ENCODE results near the gene NFATC2.
A peak's percentile ranks its signal among the peaks of the same experiment; 100 is the strongest.

The NFATC2 gene

DNA sequence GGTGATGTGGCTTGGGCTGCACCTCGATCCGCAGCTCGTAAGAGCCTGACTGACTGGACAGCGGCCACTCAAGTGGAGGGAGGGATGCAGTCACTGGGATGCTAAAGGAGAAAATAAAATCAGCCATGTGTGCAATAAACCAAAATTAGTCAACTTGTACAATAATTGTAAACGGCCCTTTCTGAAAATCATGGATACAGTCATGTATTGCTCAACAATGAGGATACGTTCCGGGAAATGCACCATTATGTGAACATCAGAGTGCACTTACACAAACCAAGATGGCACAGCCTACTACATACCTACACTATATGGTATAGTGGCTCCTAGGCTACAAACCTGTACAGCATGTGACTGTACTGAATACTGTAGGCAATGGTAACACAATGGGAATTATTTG, 25.7 kb downstream of the NFATC2 start:
- no peak overlapping the region for H3K4me3 ChIP-seq (ENCODE audit: low read depth, low read length, poor library complexity, severe bottlenecking)
- H3K4me2 ChIP-seq (ENCODE audit: low read length), result no peak overlapping the region
- no peak for TF ChIP-seq EZH2 (IDR thresholded peaks at IDR 0.05; ENCODE audit: borderline replicate concordance, low read length)
- TF ChIP-seq, protein P1, sequence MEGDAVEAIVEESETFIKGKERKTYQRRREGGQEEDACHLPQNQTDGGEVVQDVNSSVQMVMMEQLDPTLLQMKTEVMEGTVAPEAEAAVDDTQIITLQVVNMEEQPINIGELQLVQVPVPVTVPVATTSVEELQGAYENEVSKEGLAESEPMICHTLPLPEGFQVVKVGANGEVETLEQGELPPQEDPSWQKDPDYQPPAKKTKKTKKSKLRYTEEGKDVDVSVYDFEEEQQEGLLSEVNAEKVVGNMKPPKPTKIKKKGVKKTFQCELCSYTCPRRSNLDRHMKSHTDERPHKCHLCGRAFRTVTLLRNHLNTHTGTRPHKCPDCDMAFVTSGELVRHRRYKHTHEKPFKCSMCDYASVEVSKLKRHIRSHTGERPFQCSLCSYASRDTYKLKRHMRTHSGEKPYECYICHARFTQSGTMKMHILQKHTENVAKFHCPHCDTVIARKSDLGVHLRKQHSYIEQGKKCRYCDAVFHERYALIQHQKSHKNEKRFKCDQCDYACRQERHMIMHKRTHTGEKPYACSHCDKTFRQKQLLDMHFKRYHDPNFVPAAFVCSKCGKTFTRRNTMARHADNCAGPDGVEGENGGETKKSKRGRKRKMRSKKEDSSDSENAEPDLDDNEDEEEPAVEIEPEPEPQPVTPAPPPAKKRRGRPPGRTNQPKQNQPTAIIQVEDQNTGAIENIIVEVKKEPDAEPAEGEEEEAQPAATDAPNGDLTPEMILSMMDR (IDR thresholded peaks at IDR 0.05; ENCODE audit: low read length), result no peak
- no peaks in the 10 kb centered on the region for H3K9me3 ChIP-seq (ENCODE audit: low read length)
- H3K9ac ChIP-seq (ENCODE audit: low read length), result no peak overlapping the region
- H3K27me3 ChIP-seq (ENCODE audit: insufficient read depth, low read length), result no peaks in the 10 kb centered on the region
- peaks cover 14% of the 10 kb centered on the region for H3K4me1 ChIP-seq (ENCODE audit: insufficient read depth, low read length, severe bottlenecking)
- H3K9me2 ChIP-seq (ENCODE audit: low read depth, low read length), result no peaks in the 10 kb centered on the region
- H3F3A ChIP-seq (ENCODE audit: insufficient read depth, low read length), result no peaks in the 10 kb centered on the region
- no peaks in the 10 kb centered on the region for H3K79me2 ChIP-seq (ENCODE audit: insufficient read depth, low read length)
- no peak overlapping the region for H2AFZ ChIP-seq (ENCODE audit: low read length)
- peaks cover 71% of the 10 kb centered on the region for H3K36me3 ChIP-seq (ENCODE audit: insufficient read depth, low read length)
- no peak overlapping the region for H3K27ac ChIP-seq (ENCODE audit: low read depth, low read length, poor library complexity, severe bottlenecking)
- no peaks in the 10 kb centered on the region for H4K20me1 ChIP-seq (ENCODE audit: insufficient read depth, low read length)

DNA sequence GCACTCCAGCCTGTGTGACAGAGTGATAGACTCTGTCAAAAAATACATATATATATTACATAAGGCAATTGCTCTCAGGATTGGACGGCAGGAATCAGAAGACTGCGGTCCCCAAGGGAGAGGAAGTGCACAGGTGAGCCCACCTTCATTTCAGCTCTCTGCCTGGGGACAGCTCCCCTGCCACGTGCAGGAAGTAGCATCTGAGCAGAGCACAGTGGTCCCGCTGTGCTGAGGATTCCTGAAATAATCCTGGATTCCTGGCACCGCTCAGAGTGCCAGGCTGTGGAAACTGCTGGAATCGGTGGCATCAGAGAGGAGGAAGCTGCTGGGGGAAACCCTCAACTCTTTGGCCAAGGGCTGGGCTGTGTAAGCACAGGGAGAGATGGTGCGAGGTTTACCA, 27.7 kb downstream of the NFATC2 start:
- Histone ChIP-seq H4K20me1 (ENCODE audit: insufficient read depth, low read length) (no peaks in the 10 kb centered on the region), H3K9me3 (ENCODE audit: low read length) (no peaks in the 10 kb centered on the region), H3K36me3 (ENCODE audit: insufficient read depth, low read length) (peaks cover 74% of the 10 kb centered on the region), H3K9me2 (ENCODE audit: low read depth, low read length) (no peaks in the 10 kb centered on the region), H3K27ac (ENCODE audit: low read depth, low read length, poor library complexity, severe bottlenecking) (no peak overlapping the region), H3F3A (ENCODE audit: insufficient read depth, low read length) (no peaks in the 10 kb centered on the region), H3K27me3 (ENCODE audit: insufficient read depth, low read length) (no peaks in the 10 kb centered on the region), H3K79me2 (ENCODE audit: insufficient read depth, low read length) (no peaks in the 10 kb centered on the region), H3K4me2 (ENCODE audit: low read length) (no peak overlapping the region), H2AFZ (ENCODE audit: low read length) (no peak overlapping the region), H3K9ac (ENCODE audit: low read length) (no peak overlapping the region), H3K4me1 (ENCODE audit: insufficient read depth, low read length, severe bottlenecking) (peaks cover 13% of the 10 kb centered on the region), H3K4me3 (ENCODE audit: low read depth, low read length, poor library complexity, severe bottlenecking) (no peak overlapping the region)
- TF ChIP-seq EZH2 (IDR thresholded peaks at IDR 0.05; ENCODE audit: borderline replicate concordance, low read length), result no peak

DNA sequence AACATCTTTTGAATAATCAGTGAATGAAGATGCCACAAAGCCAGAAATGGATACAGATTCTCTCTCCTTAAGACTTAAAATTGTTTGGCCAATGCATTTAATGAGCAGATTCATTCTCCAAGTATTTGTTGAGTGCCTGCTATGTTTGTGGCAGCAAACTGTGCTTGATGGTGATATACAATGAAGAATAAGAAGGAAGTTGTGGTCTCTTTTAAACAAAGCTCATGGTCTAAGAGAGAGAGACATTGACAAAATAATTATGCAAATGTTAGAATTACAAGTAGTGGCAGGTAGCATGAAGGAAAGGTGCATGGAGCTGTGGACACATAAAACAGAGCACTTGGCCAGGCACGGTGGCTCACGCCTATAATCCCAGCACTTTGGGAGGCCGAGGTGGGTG, 28.3 kb downstream of the NFATC2 start:
- H3K9me2 ChIP-seq (ENCODE audit: low read depth, low read length), result no peaks in the 10 kb centered on the region
- H3K4me1 ChIP-seq (ENCODE audit: insufficient read depth, low read length, severe bottlenecking), result peaks cover 17% of the 10 kb centered on the region
- H3K79me2 ChIP-seq (ENCODE audit: insufficient read depth, low read length), result no peaks in the 10 kb centered on the region

DNA sequence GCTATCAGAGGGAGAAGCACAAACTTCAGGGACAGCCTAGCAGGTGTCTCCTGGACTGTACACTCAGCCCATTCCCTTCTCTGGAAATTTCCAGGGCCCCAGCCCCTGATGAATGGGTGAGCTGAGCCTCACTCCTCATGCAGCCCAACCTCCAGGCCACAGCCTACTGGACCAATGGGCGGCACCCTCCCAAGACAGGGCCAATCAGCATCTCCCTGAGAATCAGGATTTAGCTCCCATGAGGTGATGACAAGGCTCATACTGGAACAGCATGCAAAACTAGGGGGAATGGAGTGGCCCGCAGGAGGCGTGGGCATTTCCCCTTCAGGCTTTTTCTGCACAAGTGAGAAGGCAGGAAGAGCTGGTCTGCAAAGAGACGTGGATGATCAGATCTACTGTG, 29.0 kb downstream of the NFATC2 start:
- no peak overlapping the region for H3K9ac ChIP-seq (ENCODE audit: low read length)
- H3K9me2 ChIP-seq (ENCODE audit: low read depth, low read length), result no peaks in the 10 kb centered on the region
- no peaks in the 10 kb centered on the region for H3F3A ChIP-seq (ENCODE audit: insufficient read depth, low read length)
- no peaks in the 10 kb centered on the region for H3K27me3 ChIP-seq (ENCODE audit: insufficient read depth, low read length)
- no peaks in the 10 kb centered on the region for H3K79me2 ChIP-seq (ENCODE audit: insufficient read depth, low read length)
- H3K4me2 ChIP-seq (ENCODE audit: low read length), result no peak overlapping the region
- no peak overlapping the region for H2AFZ ChIP-seq (ENCODE audit: low read length)
- H3K4me1 ChIP-seq (ENCODE audit: insufficient read depth, low read length, severe bottlenecking), result peaks cover 19% of the 10 kb centered on the region
- H3K27ac ChIP-seq (ENCODE audit: low read depth, low read length, poor library complexity, severe bottlenecking), result no peak overlapping the region
- H3K9me3 ChIP-seq (ENCODE audit: low read length), result no peaks in the 10 kb centered on the region
- H3K4me3 ChIP-seq (ENCODE audit: low read depth, low read length, poor library complexity, severe bottlenecking), result no peak overlapping the region
- no peaks in the 10 kb centered on the region for H4K20me1 ChIP-seq (ENCODE audit: insufficient read depth, low read length)
- H3K36me3 ChIP-seq (ENCODE audit: insufficient read depth, low read length), result peaks cover 74% of the 10 kb centered on the region
- TF ChIP-seq, protein P1 (IDR thresholded peaks at IDR 0.05; ENCODE audit: low read length), result no peak
- no peak for TF ChIP-seq EZH2 (IDR thresholded peaks at IDR 0.05; ENCODE audit: borderline replicate concordance, low read length)

More for the DNA sequence above, 28.3 kb downstream of the NFATC2 start:
- H3K9ac ChIP-seq (ENCODE audit: low read length), result no peak overlapping the region
- no peak overlapping the region for H2AFZ ChIP-seq (ENCODE audit: low read length)
- no peaks in the 10 kb centered on the region for H3K27me3 ChIP-seq (ENCODE audit: insufficient read depth, low read length)
- no peak overlapping the region for H3K4me2 ChIP-seq (ENCODE audit: low read length)
- TF ChIP-seq, protein P1 (IDR thresholded peaks at IDR 0.05; ENCODE audit: low read length), result no peak
- no peak for TF ChIP-seq EZH2 (IDR thresholded peaks at IDR 0.05; ENCODE audit: borderline replicate concordance, low read length)
- H3K36me3 ChIP-seq (ENCODE audit: insufficient read depth, low read length), result peaks cover 78% of the 10 kb centered on the region
- no peak overlapping the region for H3K4me3 ChIP-seq (ENCODE audit: low read depth, low read length, poor library complexity, severe bottlenecking)
- peak overlapping the region; percentile 12 for H3K27ac ChIP-seq (ENCODE audit: low read depth, low read length, poor library complexity, severe bottlenecking)
- no peaks in the 10 kb centered on the region for H4K20me1 ChIP-seq (ENCODE audit: insufficient read depth, low read length)
- no peaks in the 10 kb centered on the region for H3F3A ChIP-seq (ENCODE audit: insufficient read depth, low read length)
- no peaks in the 10 kb centered on the region for H3K9me3 ChIP-seq (ENCODE audit: low read length)
